Neuronal stem cell (in vitro differentiated cells): ENCODE results near the gene DEPDC4.

Source experiments
- DNase-seq: peaks from one replicate; pipeline ENCODE4 v3.0.0-alpha.2; 2013; ENCODE audit warnings: low spot score
- H2AFZ ChIP-seq: one replicate; pipeline ENCODE4 v1.6.1; 2013; ENCODE audit warnings: mild to moderate bottlenecking, low read length, inconsistent platforms
- H2AK5ac ChIP-seq: 2 replicates; pipeline ENCODE4 v1.6.1; 2013; ENCODE audit warnings: low read depth, mild to moderate bottlenecking, inconsistent platforms, low read length, moderate library complexity, mixed read lengths
- H2BK120ac ChIP-seq: 2 replicates; pipeline ENCODE4 v1.6.1; 2013; ENCODE audit warnings: low read depth, mild to moderate bottlenecking, inconsistent platforms, low read length, moderate library complexity, mixed read lengths
- H2BK12ac ChIP-seq: one replicate; pipeline ENCODE4 v1.6.1; 2013; ENCODE audit warnings: low read length, inconsistent platforms
- H2BK15ac ChIP-seq: 2 replicates; pipeline ENCODE4 v1.6.1; 2013; ENCODE audit warnings: mild to moderate bottlenecking, low read length, inconsistent platforms, mixed read lengths
- H2BK5ac ChIP-seq: one replicate; pipeline ENCODE4 v1.6.1; 2013; ENCODE audit warnings: inconsistent platforms, mild to moderate bottlenecking, low read length, moderate library complexity
- H3K14ac ChIP-seq: one replicate; pipeline ENCODE4 v1.6.1; 2013; ENCODE audit warnings: low read length, inconsistent platforms
- H3K18ac ChIP-seq: 2 replicates; pipeline ENCODE4 v1.6.1; 2013; ENCODE audit warnings: low read length, inconsistent platforms
- H3K23ac ChIP-seq: 2 replicates; pipeline ENCODE4 v1.6.1; 2013; ENCODE audit warnings: low read depth, mild to moderate bottlenecking, mixed read lengths, low read length, inconsistent platforms; ENCODE audit not compliant: poor library complexity
- H3K27ac ChIP-seq: replicated peaks from 3 replicates; pipeline ENCODE4 v1.5.1; 2013; ENCODE audit warnings: low read length, inconsistent platforms
- H3K27me3 ChIP-seq, 3 experiments: 2 replicates each; pipeline ENCODE4 v1.6.1; 2013; ENCODE audit warnings: low read length in 3 of 3, mild to moderate bottlenecking in 2 of 3, inconsistent platforms in 1 of 3, low read depth in 1 of 3, mixed read lengths in 1 of 3, moderate library complexity in 1 of 3; ENCODE audit not compliant: control insufficient read depth in 3 of 3, insufficient read depth in 3 of 3
- H3K36me3 ChIP-seq, 2 donors: replicated peaks in 1 of 2; 2 replicates each; pipeline ENCODE4 v1.6.1; 2013; ENCODE audit warnings: low read length in 2 of 2; ENCODE audit not compliant: control insufficient read depth in 2 of 2, insufficient read depth in 2 of 2
- H3K4ac ChIP-seq: 2 replicates; pipeline ENCODE4 v1.6.1; 2013; ENCODE audit warnings: inconsistent platforms, mild to moderate bottlenecking, low read length, moderate library complexity
- H3K4me1 ChIP-seq, 2 donors: 1 replicate in 1 of 2; 2 replicates in 1 of 2; pipeline ENCODE4 v1.6.1; 2013; ENCODE audit warnings: low read length in 2 of 2, low read depth in 1 of 2; ENCODE audit not compliant: control insufficient read depth in 2 of 2, insufficient read depth in 1 of 2
- H3K4me2 ChIP-seq: one replicate; pipeline ENCODE4 v1.6.1; 2013; ENCODE audit warnings: mild to moderate bottlenecking, low read length, inconsistent platforms; ENCODE audit not compliant: insufficient read depth, poor library complexity, severe bottlenecking
- H3K4me3 ChIP-seq, 2 donors: 2 replicates each; pipeline ENCODE4 v1.5.1; 2013; ENCODE audit warnings: low read length in 2 of 2, mild to moderate bottlenecking in 2 of 2, inconsistent platforms in 1 of 2, moderate library complexity in 1 of 2
- H3K79me1 ChIP-seq: one replicate; pipeline ENCODE4 v1.6.1; 2013; ENCODE audit warnings: low read depth, mild to moderate bottlenecking, inconsistent platforms, low read length, moderate library complexity
- H3K9ac ChIP-seq: one replicate; pipeline ENCODE4 v1.6.1; 2013; ENCODE audit warnings: mild to moderate bottlenecking, low read depth, low read length, inconsistent platforms; ENCODE audit not compliant: poor library complexity
- H3K9me3 ChIP-seq, 2 donors: replicated peaks in 1 of 2; 2 replicates each; pipeline versions ENCODE3 to v1.6.1; 2013; ENCODE audit warnings: low read length in 2 of 2, mild to moderate bottlenecking in 2 of 2, inconsistent platforms in 1 of 2, low read depth in 1 of 2, mixed read lengths in 1 of 2, moderate library complexity in 1 of 2; ENCODE audit not compliant: control insufficient read depth in 2 of 2, insufficient read depth in 1 of 2
- H4K8ac ChIP-seq: one replicate; pipeline ENCODE4 v1.6.1; 2013; ENCODE audit warnings: low read depth, mild to moderate bottlenecking, inconsistent platforms, low read length, moderate library complexity
- H4K91ac ChIP-seq: one replicate; pipeline ENCODE4 v1.6.1; 2013; ENCODE audit warnings: low read length, low read depth, mild to moderate bottlenecking, inconsistent platforms; ENCODE audit not compliant: poor library complexity
- whole genome bisulfite sequencing, 2 donors: extraction: QIAGEN DNeasy Blood & Tissue Kit; methylation state at CpG; one replicate each; pipeline ENCODE4 v1.1.7; 2013; ENCODE audit warnings: missing lambda C conversion rate in 2 of 2, mixed read lengths in 1 of 2; ENCODE audit not compliant: insufficient read length in 2 of 2, insufficient replicate concordance in 1 of 2; ENCODE audit errors: extremely low coverage in 2 of 2; 5-methylcytosine and 5-hydroxymethylcytosine counted together

DEPDC4 gene

DNA sequence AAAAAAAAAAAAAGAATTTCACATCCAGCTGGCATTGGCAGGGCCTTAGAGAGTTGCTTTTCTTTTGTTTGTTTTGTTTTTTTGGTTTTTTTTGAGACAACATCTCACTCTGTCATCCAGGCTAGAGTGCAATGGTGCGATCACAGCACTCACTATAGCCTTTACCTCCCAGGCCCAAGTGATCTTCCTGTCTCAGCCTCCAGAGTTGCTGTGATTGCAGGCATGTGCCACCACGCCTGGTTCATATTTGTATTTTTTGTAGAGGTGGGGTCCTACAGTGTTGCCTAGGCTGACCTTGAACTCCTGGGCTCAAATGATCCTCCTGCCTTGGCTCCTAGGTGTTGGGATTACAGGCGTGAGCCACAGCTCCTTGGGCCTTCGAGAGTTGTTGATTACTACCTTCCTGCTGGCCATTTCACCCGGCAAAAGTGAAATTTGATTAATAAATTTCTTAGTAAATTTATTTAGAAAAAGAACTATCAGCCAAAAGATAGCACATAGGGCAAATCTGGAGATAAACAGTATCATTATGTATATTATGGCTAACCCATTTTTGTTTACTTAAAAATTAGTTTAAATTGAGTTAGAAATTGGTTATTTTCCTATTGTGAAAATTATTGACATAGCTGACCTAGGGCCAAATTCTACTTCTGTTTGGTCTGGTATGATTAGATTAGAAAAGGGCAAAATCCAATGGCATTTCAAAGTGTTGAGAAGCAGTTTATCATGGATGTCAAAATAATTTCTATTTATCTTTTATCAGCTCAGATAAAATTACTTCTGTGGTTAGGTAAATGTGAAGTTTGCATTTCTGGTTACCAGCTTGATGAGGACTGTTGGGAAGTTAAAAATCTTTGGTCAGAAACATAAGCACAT is 53.6 kb downstream of the DEPDC4 start:
- no peaks in the 10 kb centered on the region for H3K4me1 ChIP-seq
- no peak overlapping the region for H3K4me3 ChIP-seq
- H3K27ac ChIP-seq: no peak overlapping the region
- no peak overlapping the region for H3K14ac ChIP-seq
- H3K18ac ChIP-seq: no peak overlapping the region
- no peak overlapping the region for H2BK15ac ChIP-seq
- no peak overlapping the region for H3K9ac ChIP-seq
- no peak overlapping the region for H3K23ac ChIP-seq
- H3K36me3 ChIP-seq: peaks cover 14 to 87% of the 10 kb centered on the region in 2 donors
- no peak overlapping the region for H2BK5ac ChIP-seq
- H3K4me2 ChIP-seq: no peak overlapping the region
- no peak overlapping the region for H2AFZ ChIP-seq
- no peak for DNase-seq
- H4K8ac ChIP-seq: no peak overlapping the region
- no peaks in the 10 kb centered on the region for H3K27me3 ChIP-seq
- no peak overlapping the region for H2BK12ac ChIP-seq
- H3K79me1 ChIP-seq: no peaks in the 10 kb centered on the region
- no CpG with 5 or more reads among the region's 5 CpGs for WGBS, 2 donors
- no peak overlapping the region for H2BK120ac ChIP-seq
- H4K91ac ChIP-seq: no peak overlapping the region
- no peak overlapping the region for H2AK5ac ChIP-seq
- H3K4ac ChIP-seq: no peak overlapping the region
- no peaks in the 10 kb centered on the region for H3K9me3 ChIP-seq

DNA sequence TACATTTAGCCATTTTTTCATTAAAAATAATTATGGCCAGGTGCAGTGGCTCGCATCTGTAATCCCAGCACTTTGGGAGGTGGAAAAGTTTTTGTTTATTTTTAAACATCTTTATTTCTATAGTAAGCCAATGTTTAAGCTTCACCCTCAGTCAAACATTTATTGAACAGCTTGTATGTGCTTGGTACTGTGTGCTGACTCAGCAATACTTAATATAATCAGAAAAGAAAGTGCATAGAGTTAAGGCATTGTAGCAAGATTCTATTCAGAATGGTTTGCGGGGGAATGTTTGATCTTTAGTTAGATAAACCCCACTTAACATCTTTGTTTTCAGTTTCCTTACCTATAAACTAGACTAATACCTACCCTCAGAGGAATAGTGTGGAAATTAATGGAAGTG is 55.2 kb downstream of the DEPDC4 start:
- WGBS, 2 donors: no CpG with 5 or more reads among the region's 2 CpGs
- no peak for DNase-seq

DNA sequence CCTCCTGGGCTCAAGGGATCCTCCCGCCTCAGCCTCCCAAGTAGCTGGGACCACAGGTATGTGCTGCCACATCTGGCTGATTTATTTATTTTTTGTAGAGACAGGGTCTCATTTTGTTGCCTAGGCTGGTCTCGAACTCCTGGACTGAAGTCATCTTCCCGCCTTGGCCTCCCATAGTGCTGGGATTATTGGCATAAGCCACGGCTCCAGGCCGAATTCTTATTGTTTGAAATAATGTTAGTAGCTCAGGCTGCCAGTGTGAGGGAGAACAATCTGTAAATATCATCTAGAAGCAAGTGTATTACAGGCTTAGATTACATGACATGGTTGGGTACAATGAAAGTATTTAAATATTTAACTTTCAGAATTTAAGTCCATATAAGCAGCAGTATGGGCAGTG is 58.0 kb downstream of the DEPDC4 start:
- Histone ChIP-seq H3K79me1 (no peaks in the 10 kb centered on the region), H3K4me3 (no peak overlapping the region), H2BK5ac (no peak overlapping the region), H3K9ac (no peak overlapping the region), H2AFZ (no peak overlapping the region), H2BK12ac (no peak overlapping the region), H3K18ac (no peak overlapping the region), H3K27ac (no peak overlapping the region), H2AK5ac (no peak overlapping the region), H3K27me3 (no peaks in the 10 kb centered on the region), H3K4ac (no peak overlapping the region), H3K14ac (no peak overlapping the region), H3K4me2 (no peak overlapping the region), H3K23ac (no peak overlapping the region), H4K8ac (no peak overlapping the region), H4K91ac (no peak overlapping the region), H3K4me1 (no peaks in the 10 kb centered on the region), H3K36me3 (peaks cover 17 to 84% of the 10 kb centered on the region in 2 donors), H2BK120ac (no peak overlapping the region), H2BK15ac (no peak overlapping the region), H3K9me3 (no peaks in the 10 kb centered on the region)
- no CpG with 5 or more reads among the region's 5 CpGs for WGBS, 2 donors
- no peak for DNase-seq

More for the DNA sequence above, 55.2 kb downstream of the DEPDC4 start:
- H3K9ac ChIP-seq: no peak overlapping the region
- no peak overlapping the region for H4K91ac ChIP-seq
- no peak overlapping the region for H2AK5ac ChIP-seq
- no peak overlapping the region for H3K4me2 ChIP-seq
- H4K8ac ChIP-seq: no peak overlapping the region
- H3K27me3 ChIP-seq: no peaks in the 10 kb centered on the region
- H2BK120ac ChIP-seq: no peak overlapping the region
- no peak overlapping the region for H2BK15ac ChIP-seq
- H3K4ac ChIP-seq: no peak overlapping the region
- no peak overlapping the region for H2BK5ac ChIP-seq
- no peaks in the 10 kb centered on the region for H3K4me1 ChIP-seq
- no peak overlapping the region for H3K4me3 ChIP-seq
- no peak overlapping the region for H2BK12ac ChIP-seq
- no peak overlapping the region for H2AFZ ChIP-seq
- H3K79me1 ChIP-seq: no peaks in the 10 kb centered on the region
- no peaks in the 10 kb centered on the region for H3K9me3 ChIP-seq
- no peak overlapping the region for H3K27ac ChIP-seq
- no peak overlapping the region for H3K14ac ChIP-seq
- no peak overlapping the region for H3K18ac ChIP-seq
- H3K23ac ChIP-seq: no peak overlapping the region
- H3K36me3 ChIP-seq: peaks cover 17 to 95% of the 10 kb centered on the region in 2 donors

DNA sequence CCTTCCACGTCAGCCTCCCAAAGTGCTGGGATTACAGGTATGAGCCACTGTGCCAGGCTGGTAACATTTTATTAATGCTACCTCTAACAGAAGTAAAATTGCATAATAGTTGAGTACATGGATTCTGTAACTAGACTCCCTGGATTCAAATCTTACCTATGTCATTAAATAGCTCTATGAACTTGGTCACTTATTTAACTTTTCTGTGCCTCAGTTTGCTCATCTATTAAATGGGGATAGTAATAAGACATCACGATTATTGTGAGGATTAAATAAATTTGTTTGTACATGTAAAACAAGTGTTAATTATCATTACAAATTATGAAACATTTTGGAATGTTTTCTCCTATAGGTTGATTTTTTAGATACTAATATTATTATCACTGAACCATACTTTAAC is 59.6 kb downstream of the DEPDC4 start:
- Histone ChIP-seq H2BK120ac (no peak overlapping the region), H3K9ac (no peak overlapping the region), H3K4me1 (no peaks in the 10 kb centered on the region), H3K18ac (no peak overlapping the region), H2BK15ac (no peak overlapping the region), H2AK5ac (no peak overlapping the region), H3K23ac (no peak overlapping the region), H3K4ac (no peak overlapping the region), H3K36me3 (peaks cover 13 to 75% of the 10 kb centered on the region in 2 donors), H3K14ac (no peak overlapping the region), H3K27me3 (no peaks in the 10 kb centered on the region), H2AFZ (no peak overlapping the region), H3K9me3 (no peaks in the 10 kb centered on the region), H4K91ac (no peak overlapping the region), H3K4me2 (no peak overlapping the region), H3K79me1 (peaks cover 1% of the 10 kb centered on the region), H2BK5ac (no peak overlapping the region), H4K8ac (no peak overlapping the region), H3K4me3 (no peak overlapping the region), H2BK12ac (no peak overlapping the region), H3K27ac (no peak overlapping the region)
- WGBS, 2 donors: no CpG with 5 or more reads among the region's 2 CpGs
- no peak for DNase-seq
